Stimulated activated CD8-positive, alpha-beta memory T cell treated with anti-CD3 and anti-CD28 coated beads, Interleukin-12 subunit alpha, Interleukin-12 subunit beta, amount 100 ng/mL, for 4 hours (primary cell): ENCODE measurements around the gene NUP133.
"Not testable (repeated sequence)": the region's sequence is repeated elsewhere in the genome, so short reads cannot be mapped to it uniquely, and the experiment has no call there.

ENCODE experiments used
- DNase-seq: peaks from one replicate; pipeline ENCODE4 v3.0.0-alpha.2; 2020; ENCODE audit warnings: low read depth

Gene NUP133

GRCh38 chr1:229507951-229508822, at the start of gene NUP133:
NUP133 (minus strand) TSS chr1:229508341; CDS start chr1:229508249, 92 bp downstream.
- DNase-seq, result peak; percentile 98

GRCh38 chr1:229557200-229557850, 49.2 kb upstream of the NUP133 start:
- DNase-seq, result no peak

- DNase-seq, result no peak
These were observed 46.9 kb upstream of the NUP133 start for GRCh38 chr1:229554886-229555621.

- no peak for DNase-seq
These were observed 45.5 kb upstream of the NUP133 start for GRCh38 chr1:229553621-229554130.

DNA sequence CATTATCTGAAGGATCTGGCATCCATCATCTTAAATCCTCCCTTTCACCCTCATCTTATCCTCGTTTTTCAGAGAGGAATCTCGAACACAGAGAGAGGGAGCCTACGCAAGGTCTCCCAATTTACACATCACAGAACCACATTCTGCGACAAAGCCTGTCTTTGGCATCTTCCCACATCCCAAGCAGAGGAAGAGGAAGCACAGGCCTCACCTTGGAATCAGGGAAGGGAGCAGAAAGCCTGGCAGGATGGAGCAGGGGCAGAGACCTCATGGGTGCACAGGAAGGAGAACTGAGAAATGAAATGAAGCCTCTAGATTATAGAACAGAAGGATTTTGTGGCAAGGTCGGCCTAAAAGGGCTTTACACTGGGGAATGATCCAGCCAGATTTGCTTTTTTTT, 44.6 kb upstream of the NUP133 start:
- no peak for DNase-seq

DNA sequence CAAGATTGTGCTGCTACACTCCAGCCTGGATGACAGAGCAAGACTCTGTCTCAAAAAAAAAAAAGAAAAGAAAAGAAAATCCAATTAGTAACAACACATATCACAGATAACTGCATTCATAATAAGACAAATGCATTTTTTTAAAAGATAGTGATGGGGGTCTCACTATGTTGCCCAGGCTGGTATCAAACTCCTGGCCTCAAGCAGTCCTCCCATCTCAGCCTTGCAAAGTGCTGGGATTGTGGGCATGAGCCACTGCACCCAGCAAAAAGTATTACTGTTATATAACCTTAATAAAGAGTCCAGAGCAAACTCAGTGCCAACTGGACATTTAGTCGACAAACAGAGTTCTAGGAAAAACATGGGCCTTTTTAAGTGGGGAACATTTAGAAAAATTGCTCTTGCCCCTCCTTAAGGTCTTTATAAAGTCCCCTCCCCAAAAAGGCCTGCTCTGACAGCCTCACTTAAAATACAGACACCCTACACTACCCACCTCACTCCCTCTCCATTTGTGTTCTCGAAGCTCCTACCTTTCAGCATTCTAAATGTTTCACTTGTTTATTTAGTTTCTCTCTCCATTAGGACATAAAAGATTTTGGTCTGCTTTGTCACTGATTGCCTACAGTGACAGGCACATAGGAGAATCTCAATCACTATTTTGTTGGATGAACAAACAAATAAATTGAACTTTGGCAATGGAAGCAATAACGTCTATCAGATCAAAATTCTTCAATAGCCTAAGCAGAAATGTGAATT, 42.8 kb upstream of the NUP133 start:
- DNase-seq, result no peak

GRCh38 chr1:229547542-229547941, 39.4 kb upstream of the NUP133 start:
- DNase-seq, result no peak

DNA sequence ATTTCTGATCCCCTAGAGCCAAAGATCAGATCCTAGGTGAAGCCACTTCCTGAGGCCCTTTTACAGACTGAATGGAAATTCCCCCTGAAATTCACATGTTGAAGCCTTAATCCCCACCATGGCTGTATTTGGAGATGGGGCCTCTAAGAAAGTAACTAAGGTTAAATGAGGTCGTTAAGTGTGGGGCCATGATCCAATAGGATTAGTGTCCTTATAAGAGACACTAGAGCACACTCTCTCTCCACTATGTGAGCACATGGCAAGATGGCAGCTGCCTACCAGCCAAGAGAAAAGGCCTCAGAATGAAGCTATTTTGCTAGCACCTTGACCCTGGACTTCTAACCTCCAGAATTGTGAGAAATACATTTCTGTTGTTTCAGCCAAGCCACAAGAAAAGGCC, 36.4 kb upstream of the NUP133 start:
- DNase-seq, result no peak

DNA sequence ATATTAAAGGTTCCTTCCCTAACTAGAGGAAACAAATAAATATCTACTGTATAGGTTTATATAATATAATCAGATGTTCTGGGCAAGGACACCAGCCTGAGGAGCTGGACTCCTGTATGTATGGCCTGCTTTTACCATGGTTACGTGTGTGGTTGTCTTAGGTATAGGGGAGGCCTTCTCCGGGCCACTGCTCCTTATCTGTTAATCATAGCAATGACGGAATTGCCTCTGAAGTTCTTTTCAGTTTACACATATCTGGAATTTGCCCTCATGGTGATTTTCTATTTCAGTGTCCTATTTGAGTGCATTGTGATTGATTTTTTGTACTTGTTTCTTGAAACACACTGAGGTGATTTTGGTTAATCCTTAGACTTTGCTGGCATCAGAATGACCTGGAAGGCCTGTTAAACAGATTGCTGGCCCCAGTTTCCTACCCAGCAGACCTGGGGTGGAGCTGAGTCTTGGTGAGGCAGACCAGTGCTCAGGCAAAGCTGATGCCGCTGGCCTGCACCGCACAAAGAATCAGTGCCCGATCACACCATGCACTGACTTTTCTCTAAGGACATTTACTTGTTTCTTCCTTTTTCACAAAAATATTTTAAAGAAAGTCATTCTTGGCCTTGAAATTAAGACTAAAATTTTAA, 31.8 kb upstream of the NUP133 start:
- no peak for DNase-seq

DNA sequence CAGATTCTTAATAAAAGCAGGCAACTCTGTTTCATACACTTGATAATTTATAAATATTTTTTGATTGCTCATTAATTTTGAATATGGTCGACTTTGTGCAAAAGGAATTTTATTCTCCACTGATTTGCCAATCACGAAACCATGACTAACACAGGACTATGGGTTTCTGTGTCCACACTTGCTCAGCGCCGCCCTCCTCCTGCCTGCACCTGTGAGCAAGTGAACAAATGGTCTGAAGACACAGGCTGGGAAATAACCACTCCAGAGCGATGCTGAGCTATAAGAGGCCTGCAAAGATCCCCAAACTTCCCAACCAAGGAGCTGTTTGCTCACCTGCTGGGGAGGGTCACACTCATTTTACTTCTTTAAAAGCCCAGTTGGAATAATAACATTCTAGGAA, 30.8 kb upstream of the NUP133 start:
- DNase-seq, result no peak

GRCh38 chr1:229537894-229538293, 29.8 kb upstream of the NUP133 start:
- DNase-seq, result no peak

- DNase-seq, result no peak
These were observed 28.8 kb upstream of the NUP133 start for GRCh38 chr1:229536982-229537381.

GRCh38 chr1:229535230-229535629, 27.1 kb upstream of the NUP133 start:
- DNase-seq, result no peak

DNA sequence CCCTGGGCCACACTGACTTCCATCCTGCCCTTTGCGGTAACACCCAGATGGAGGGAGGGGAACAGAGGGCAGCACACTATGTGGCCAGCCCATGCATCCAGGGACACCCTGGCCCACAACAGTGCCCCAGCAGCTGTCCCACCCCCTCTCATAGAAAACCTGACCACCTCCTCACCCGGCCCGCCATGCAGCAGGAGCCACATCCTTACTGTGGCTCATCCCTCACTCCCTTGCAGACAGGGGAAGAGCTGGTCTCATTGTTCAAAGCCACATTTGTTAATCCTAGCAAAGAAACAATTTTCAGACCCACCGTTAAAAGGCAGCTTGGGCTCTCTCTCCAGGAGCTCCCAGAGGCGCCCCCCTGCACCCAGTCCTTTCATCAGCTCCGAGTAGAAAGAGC, 23.2 kb upstream of the NUP133 start:
- no peak for DNase-seq

- DNase-seq, result no peak
These were observed 21.5 kb upstream of the NUP133 start for GRCh38 chr1:229529639-229530038.

GRCh38 chr1:229526695-229527094, 18.6 kb upstream of the NUP133 start:
- no peak for DNase-seq

- no peak for DNase-seq
These were observed 14.9 kb upstream of the NUP133 start for GRCh38 chr1:229523052-229523451.

DNA sequence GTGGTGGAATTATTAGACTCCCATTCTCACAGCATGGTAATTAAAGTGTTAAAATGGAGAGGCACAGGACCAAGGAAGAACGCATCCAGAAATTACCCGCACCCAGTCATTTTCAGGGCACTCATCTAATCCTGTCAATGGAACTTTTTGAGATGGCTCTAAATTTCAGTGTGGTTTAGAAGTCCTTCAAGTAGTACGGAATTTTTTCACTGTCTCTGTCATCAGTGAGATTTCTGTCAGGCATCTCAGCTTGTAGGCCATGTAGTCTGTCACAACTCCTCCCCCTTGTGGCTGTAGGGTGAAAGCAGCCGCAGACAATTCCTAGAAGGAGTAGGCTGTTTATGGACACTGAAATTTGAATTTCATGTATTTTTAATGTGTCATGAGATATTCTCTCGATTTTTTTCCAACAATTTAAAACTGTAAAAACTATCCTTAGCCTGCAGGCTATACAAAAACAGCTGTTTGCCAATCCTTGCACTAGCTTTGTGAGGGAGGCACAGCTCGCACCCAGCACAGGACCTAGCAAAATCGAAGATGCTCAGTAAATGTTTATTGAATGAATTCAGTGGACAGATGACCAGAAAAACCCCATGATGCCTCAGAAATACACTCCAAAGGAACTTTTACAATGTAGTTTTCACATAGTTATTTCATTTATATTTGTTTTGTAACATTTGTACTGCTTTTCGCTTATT, 6.6 kb upstream of the NUP133 start:
- peak; percentile 22 for DNase-seq

- not testable (repeated sequence) for DNase-seq
These were observed 3.5 kb upstream of the NUP133 start for GRCh38 chr1:229511625-229512024.

DNA sequence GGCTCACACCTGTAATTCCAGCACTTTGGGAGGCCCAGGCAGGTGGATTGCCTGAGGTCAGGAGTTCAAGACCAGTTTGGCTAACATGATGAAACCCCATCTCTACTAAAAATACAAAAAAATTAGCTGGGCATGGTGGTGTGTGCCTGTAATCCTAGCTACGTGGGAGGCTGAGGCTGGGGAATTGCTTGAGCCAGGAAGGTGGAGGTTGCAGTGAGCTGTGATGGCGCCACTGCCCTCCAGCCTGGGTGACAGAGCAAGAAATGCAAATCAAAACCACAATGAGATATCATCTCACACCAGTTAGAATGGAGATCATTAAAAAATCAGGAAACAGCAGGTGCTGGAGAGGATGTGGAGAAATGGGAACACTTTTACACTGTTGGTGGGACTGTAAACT, 3.1 kb upstream of the NUP133 start:
- DNase-seq, result not testable (repeated sequence)

GRCh38 chr1:229509576-229509975, 1.4 kb upstream of the NUP133 start:
- no peak for DNase-seq
